ENCODE results near the gene RNF26.

The RNF26 gene

GRCh38 chr11:119332111-119332765 is 2.1 kb upstream of the RNF26 start:
- TF ChIP-seq JUND (IDR thresholded peaks at IDR 0.05; ENCODE audit: low read depth): no peak
- in situ Hi-C loops (cut with HindIII; ENCODE audit: low pct_unique_long_range_greater_than_20kb, low sequenced_read_pairs): no loop called here
- no peak for DNase-seq (ENCODE audit: low read depth in 1 of 2, low spot score in 1 of 2)

- no peak for DNase-seq (ENCODE audit: low read depth in 1 of 2, low spot score in 1 of 2)
These were observed 846 bp downstream of the RNF26 start for GRCh38 chr11:119335091-119335654.

DNA sequence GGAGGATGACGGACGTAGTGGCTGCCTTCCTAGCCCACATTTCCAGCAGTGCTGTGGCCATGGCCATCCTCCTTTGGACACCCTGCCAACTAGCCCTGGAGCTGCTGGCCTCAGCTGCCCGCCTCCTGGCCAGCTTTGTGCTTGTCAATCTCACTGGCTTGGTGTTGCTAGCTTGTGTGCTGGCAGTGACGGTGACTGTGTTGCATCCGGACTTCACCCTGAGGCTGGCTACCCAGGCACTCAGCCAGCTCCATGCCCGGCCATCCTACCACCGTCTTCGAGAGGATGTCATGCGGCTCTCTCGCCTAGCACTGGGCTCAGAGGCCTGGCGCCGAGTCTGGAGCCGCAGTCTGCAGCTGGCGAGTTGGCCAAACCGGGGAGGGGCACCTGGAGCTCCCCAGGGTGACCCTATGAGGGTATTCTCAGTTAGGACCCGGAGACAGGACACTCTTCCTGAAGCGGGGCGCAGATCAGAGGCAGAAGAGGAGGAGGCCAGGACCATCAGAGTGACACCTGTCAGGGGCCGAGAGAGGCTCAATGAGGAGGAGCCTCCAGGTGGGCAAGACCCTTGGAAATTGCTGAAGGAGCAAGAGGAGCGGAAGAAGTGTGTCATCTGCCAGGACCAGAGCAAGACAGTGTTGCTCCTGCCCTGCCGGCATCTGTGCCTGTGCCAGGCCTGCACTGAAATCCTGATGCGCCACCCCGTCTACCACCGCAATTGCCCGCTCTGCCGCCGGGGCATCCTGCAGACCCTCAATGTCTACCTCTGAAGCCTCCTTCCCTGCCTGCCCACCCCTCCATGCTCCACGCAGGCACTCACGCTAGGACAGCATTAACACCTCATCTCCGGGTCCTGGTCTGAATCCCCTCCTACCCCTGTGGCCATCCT is 1.6 kb downstream of the RNF26 start:
- DNase-seq (ENCODE audit: low read depth in 1 of 2, low spot score in 1 of 2): peak in 1 of 2 experiments; percentile 45
- in situ Hi-C loops (cut with HindIII; ENCODE audit: low pct_unique_long_range_greater_than_20kb, low sequenced_read_pairs): no loop called here
- no peak for TF ChIP-seq JUND (IDR thresholded peaks at IDR 0.05; ENCODE audit: low read depth)

More at GRCh38 chr11:119335091-119335654, 846 bp downstream of the RNF26 start:
- in situ Hi-C loops (cut with HindIII; ENCODE audit: low pct_unique_long_range_greater_than_20kb, low sequenced_read_pairs): no loop called here
- no peak for TF ChIP-seq JUND (IDR thresholded peaks at IDR 0.05; ENCODE audit: low read depth)

DNA sequence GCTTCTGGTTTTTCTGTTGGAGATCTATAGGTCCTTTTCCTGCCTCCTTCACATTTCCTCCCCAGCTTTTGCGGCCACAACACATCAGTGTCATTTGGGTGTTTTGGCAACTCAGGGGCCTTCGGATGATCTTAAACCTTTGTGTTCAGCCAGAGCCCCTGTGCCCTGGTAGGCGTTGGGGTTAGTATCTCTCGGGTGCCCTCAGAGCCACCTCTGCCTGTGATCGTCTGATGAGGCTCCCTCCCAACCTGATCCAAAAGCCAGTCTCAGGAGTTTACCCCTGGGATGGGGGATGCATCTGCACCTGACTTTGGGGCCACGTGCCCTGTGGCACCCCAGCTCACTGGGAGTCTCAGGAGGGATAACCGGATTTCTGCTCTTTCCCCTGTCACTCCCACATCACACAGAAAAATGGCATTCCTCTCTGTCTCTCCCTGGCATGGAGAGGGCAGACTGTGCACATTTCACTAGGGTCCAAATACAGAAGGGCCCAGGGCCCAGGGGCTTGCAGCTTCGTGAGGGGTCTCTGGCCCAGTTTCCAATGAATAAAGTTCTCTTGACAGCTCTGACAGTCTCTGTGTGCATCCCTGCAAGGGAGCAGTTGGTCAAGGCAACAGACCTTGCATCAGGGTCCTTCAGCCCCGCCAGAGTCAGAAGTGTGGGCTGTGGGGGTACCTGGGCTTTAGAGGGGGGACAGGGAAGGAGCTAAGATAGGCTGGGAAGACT is 2.6 kb downstream of the RNF26 start:
- DNase-seq (ENCODE audit: low read depth in 1 of 2, low spot score in 1 of 2): no peak
- TF ChIP-seq JUND (IDR thresholded peaks at IDR 0.05; ENCODE audit: low read depth): no peak
- in situ Hi-C loops (cut with HindIII; ENCODE audit: low pct_unique_long_range_greater_than_20kb, low sequenced_read_pairs): no loop called here

DNA sequence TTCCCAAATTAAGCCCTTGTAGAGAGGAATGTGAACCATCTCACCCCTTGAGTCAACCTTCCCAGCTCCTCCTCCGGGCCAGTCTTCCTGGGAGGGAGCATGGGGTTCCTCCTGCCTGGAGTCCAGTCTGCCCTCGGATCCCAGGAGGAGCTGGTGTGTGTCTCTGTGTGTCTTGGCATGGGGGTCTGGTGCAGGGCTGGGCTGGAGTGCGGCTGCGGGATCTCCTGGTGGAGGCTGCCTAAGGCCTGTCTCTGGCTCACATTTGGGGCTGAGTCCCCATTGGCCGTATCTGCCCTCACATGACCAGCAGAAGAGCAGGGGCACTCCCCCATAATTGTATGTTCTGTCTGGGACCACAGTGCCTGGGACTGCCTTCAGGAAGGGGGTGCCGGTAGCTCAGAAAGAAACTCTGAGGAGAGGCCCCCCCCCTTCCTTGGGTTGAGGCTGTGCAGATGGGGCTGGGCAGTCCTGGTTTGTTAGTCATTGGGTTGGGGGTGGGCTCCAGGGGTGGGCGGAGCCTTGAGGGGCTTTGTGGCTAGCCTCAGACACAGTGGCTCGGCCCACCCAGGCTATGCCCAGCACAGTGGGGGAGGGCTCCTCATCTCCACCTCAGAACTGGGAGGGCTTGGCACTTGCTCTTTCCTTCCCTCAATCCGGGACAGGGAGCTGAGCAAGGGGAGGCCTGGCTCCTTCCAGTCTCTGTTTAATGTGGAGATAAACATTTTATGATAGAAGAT is 3.4 kb downstream of the RNF26 start:
- no peak for DNase-seq (ENCODE audit: low read depth in 1 of 2, low spot score in 1 of 2)
- in situ Hi-C loops (cut with HindIII; ENCODE audit: low pct_unique_long_range_greater_than_20kb, low sequenced_read_pairs): no loop called here
- no peak for TF ChIP-seq JUND (IDR thresholded peaks at IDR 0.05; ENCODE audit: low read depth)

DNA sequence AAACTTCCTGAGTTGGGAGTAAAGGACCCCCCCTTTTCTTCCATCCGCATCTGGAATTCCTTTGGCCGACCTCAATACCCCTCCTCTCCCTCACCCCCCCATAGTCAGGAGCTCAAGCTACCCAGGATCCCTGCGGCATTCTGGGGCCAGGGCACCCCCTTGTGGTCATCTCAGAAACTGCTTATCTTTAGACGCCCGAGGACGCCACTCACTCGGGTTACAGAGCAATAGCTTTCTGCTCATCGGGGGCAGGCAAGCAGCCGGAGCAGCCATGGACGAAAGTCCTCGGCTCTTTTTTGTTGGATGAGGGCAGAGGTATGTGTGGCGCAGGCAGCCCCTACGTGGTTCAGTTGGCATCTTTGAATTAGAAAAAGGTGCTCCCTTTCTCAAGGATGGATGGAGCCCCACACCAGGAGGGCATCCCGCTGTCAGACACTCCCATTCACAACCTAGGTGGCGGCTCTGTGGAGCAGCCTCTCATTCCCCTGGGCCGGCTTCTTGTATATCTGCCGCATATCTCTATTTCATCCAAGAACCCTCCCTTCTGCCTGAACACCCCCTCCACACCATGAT is 4.1 kb downstream of the RNF26 start:
- in situ Hi-C loops (cut with HindIII; ENCODE audit: low pct_unique_long_range_greater_than_20kb, low sequenced_read_pairs): no loop called here
- no peak for TF ChIP-seq JUND (IDR thresholded peaks at IDR 0.05; ENCODE audit: low read depth)
- peak; percentile 75 to 90 for DNase-seq (ENCODE audit: low read depth in 1 of 2, low spot score in 1 of 2)

GRCh38 chr11:119338965-119339588 is 4.8 kb downstream of the RNF26 start:
- no peak for TF ChIP-seq JUND (IDR thresholded peaks at IDR 0.05; ENCODE audit: low read depth)
- in situ Hi-C loops (cut with HindIII; ENCODE audit: low pct_unique_long_range_greater_than_20kb, low sequenced_read_pairs): no loop called here
- DNase-seq (ENCODE audit: low read depth in 1 of 2, low spot score in 1 of 2): no peak

- TF ChIP-seq JUND (IDR thresholded peaks at IDR 0.05; ENCODE audit: low read depth): no peak
These were observed 5.4 kb downstream of the RNF26 start for GRCh38 chr11:119339589-119340334.

DNA sequence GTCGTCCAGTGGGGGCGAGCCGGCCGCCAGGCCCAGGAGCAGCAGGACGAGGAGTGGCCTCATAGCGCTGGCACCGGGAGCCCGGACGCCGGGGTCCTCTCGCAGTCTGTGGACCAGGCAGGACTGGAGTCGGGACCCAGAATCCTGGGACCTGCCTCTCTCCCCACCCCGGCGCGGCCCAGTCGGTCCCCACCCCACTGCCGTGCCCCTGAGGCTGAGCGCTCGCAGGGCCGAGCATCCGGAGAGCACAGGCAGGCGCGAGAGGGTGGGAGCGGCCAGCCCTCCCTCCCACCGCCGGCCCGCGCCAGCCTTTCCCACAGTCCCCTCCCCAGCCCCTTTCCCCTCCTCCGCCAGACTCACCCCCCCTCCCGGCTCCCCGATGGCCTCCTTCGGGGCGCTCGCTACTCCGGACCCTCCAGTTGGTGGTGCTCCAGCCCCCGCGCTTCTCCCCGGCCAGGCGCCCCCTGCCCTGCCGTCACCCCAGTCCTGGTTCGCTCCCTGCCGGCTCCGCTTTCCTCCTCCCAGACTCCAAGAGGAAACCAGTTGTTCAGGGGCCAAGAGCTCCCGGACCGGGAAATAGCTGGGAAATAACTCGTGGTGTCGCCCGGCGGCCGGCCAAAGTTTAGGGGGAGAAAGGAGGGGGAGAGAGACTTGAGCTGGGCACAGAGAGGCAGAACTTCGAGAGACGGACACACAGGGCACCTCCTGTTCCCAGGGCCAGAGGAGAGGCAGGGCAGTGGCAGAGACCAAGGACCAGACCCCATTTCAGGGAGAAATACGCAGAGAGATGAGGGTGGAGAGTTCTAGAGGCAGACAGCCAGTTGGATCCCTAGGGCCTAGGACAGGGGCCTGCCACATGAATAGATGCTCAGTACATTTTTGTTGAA is 6.3 kb downstream of the RNF26 start, which contains the start of gene C1QTNF5:
Gene C1QTNF5, minus strand, starts transcription at position 549 of the 887 bp plus-strand sequence. Its CDS starts 486 bp downstream, at position 63.
- DNase-seq (ENCODE audit: low read depth in 1 of 2, low spot score in 1 of 2): no peak
- in situ Hi-C loops (cut with HindIII; ENCODE audit: low pct_unique_long_range_greater_than_20kb, low sequenced_read_pairs): no loop called here
- no peak for TF ChIP-seq JUND (IDR thresholded peaks at IDR 0.05; ENCODE audit: low read depth)

More at GRCh38 chr11:119339589-119340334, 5.4 kb downstream of the RNF26 start:
- in situ Hi-C loops (cut with HindIII; ENCODE audit: low pct_unique_long_range_greater_than_20kb, low sequenced_read_pairs): no loop called here
- DNase-seq (ENCODE audit: low read depth in 1 of 2, low spot score in 1 of 2): peak; percentile 61 to 89
